Endothelial cell (in vitro differentiated cells): ENCODE results near the gene GDPD1. TPM values are rescaled to one million over a fixed set of nuclear protein-coding genes. Genes with fewer than 3 reads are reported as not detected.
"Not testable (repeated sequence)": the region's sequence is repeated elsewhere in the genome, so short reads cannot be mapped to it uniquely, and the experiment has no call there.

Experiments
- DNase-seq: peaks from one replicate; pipeline ENCODE4 v3.0.0; 2021; ENCODE audit warnings: low spot score
- H3K27ac Mint-ChIP-seq: one replicate; pipeline ENCODE4 v1.8.0; 2021; ENCODE audit warnings: mixed read lengths, inconsistent platforms; ENCODE audit not compliant: unreplicated experiment
- H3K27me3 Mint-ChIP-seq: one replicate; pipeline ENCODE4 v1.8.0; 2021; ENCODE audit warnings: mild to moderate bottlenecking, moderate library complexity, mixed read lengths, inconsistent platforms; ENCODE audit not compliant: unreplicated experiment
- H3K36me3 Mint-ChIP-seq: one replicate; pipeline ENCODE4 v1.8.0; 2021; ENCODE audit warnings: mild to moderate bottlenecking, low read depth, mixed read lengths, inconsistent platforms; ENCODE audit not compliant: unreplicated experiment
- H3K4me1 Mint-ChIP-seq: one replicate; pipeline ENCODE4 v1.8.0; 2021; ENCODE audit warnings: mild to moderate bottlenecking, mixed read lengths, inconsistent platforms; ENCODE audit not compliant: unreplicated experiment
- H3K4me3 Mint-ChIP-seq: one replicate; pipeline ENCODE4 v1.8.0; 2021; ENCODE audit warnings: mild to moderate bottlenecking, mixed read lengths, inconsistent platforms; ENCODE audit not compliant: unreplicated experiment
- H3K9me3 Mint-ChIP-seq: one replicate; pipeline ENCODE4 v1.8.0; 2021; ENCODE audit warnings: mixed read lengths, inconsistent platforms; ENCODE audit not compliant: unreplicated experiment
- total RNA-seq: library from RNA; stranded (reverse); fragmentation: NEBNext Ultra II Directional; extraction: Animal tissue kit (Norgen Biotek cat#: 25700); gene quantifications from one replicate; pipeline ENCODE4 v1.2.1, GENCODE V29; 2021; ENCODE audit not compliant: unreplicated experiment
- TF ChIP-seq, protein P1 (sequence below): fragments of 200-600 bp; sonication (generic); IDR thresholded peaks from one replicate; pipeline ENCODE4 v1.5.0; 2021; ENCODE audit warnings: antibody characterized with exemption; ENCODE audit not compliant: unreplicated experiment

The GDPD1 gene
- total RNA-seq, 1 donor from 2014 or later = 3.1 TPM

- H3K4me3 Mint-ChIP-seq = no peak overlapping the region
- TF ChIP-seq, protein P1, sequence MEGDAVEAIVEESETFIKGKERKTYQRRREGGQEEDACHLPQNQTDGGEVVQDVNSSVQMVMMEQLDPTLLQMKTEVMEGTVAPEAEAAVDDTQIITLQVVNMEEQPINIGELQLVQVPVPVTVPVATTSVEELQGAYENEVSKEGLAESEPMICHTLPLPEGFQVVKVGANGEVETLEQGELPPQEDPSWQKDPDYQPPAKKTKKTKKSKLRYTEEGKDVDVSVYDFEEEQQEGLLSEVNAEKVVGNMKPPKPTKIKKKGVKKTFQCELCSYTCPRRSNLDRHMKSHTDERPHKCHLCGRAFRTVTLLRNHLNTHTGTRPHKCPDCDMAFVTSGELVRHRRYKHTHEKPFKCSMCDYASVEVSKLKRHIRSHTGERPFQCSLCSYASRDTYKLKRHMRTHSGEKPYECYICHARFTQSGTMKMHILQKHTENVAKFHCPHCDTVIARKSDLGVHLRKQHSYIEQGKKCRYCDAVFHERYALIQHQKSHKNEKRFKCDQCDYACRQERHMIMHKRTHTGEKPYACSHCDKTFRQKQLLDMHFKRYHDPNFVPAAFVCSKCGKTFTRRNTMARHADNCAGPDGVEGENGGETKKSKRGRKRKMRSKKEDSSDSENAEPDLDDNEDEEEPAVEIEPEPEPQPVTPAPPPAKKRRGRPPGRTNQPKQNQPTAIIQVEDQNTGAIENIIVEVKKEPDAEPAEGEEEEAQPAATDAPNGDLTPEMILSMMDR = no peak
- H3K27ac Mint-ChIP-seq = no peak overlapping the region
- no peak for DNase-seq
- no peaks in the 10 kb centered on the region for H3K9me3 Mint-ChIP-seq
- H3K27me3 Mint-ChIP-seq = no peaks in the 10 kb centered on the region
- no peaks in the 10 kb centered on the region for H3K36me3 Mint-ChIP-seq
- H3K4me1 Mint-ChIP-seq = no peaks in the 10 kb centered on the region
Observed at GRCh38 chr17:59299400-59300092, 79.2 kb downstream of the GDPD1 start.

GRCh38 chr17:59300941-59301340, 80.6 kb downstream of the GDPD1 start:
- TF ChIP-seq, protein P1 = no peak
- Mint-ChIP-seq H3K36me3 (no peaks in the 10 kb centered on the region), H3K27ac (no peak overlapping the region), H3K4me1 (no peaks in the 10 kb centered on the region), H3K9me3 (no peaks in the 10 kb centered on the region), H3K27me3 (no peaks in the 10 kb centered on the region), H3K4me3 (no peak overlapping the region)
- no peak for DNase-seq

DNA sequence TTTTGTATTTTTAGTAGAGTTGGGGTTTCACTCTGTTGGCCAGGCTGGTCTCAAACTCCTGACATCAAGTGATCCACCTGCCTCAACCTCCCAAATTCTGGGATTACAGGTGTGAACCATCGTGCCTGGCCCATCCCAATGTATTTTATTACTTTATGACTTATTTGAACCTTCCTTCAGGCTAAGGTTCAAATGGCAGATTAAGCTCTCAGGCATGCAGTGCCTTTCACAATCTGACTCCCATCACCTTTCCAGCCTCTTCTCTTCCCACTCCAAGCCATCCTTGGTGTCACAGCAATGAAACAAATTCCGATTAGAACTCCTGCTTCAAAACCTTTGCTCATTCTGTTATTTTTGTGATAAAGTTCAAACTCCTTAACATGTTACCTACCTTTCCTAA, 84.5 kb downstream of the GDPD1 start:
- Mint-ChIP-seq H3K27ac (no peak overlapping the region), H3K9me3 (no peaks in the 10 kb centered on the region), H3K27me3 (no peaks in the 10 kb centered on the region), H3K4me3 (no peak overlapping the region), H3K36me3 (no peaks in the 10 kb centered on the region), H3K4me1 (no peaks in the 10 kb centered on the region)
- DNase-seq = no peak
- TF ChIP-seq, protein P1 = no peak

GRCh38 chr17:59310263-59310920, 90.1 kb downstream of the GDPD1 start:
- no peaks in the 10 kb centered on the region for H3K27me3 Mint-ChIP-seq
- no peaks in the 10 kb centered on the region for H3K4me1 Mint-ChIP-seq
- no peak overlapping the region for H3K4me3 Mint-ChIP-seq
- H3K9me3 Mint-ChIP-seq = no peaks in the 10 kb centered on the region
- no peak for DNase-seq
- H3K36me3 Mint-ChIP-seq = no peaks in the 10 kb centered on the region
- TF ChIP-seq, protein P1 = no peak
- no peak overlapping the region for H3K27ac Mint-ChIP-seq

GRCh38 chr17:59311051-59311468, 90.7 kb downstream of the GDPD1 start:
- Mint-ChIP-seq H3K4me1 (no peaks in the 10 kb centered on the region), H3K27ac (no peak overlapping the region)

DNA sequence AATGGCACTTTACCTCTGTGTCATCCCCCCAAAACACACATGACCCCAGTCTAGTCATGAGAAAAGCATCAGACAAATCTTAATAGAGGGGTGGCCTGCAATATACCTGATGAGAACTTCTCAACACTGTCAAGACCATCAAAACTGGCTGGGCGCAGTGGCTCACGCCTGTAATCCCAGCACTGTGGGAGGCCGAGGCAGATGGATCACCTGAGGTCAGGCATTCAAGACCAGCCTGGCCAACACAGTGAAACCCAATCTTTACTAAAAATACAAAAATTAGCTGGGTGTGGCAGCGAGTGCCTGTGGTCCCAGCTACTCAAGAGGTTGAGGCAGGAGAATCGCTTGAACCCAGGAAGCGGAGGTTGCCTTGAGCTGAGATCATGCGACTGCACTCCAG, 91.2 kb downstream of the GDPD1 start:
- H3K36me3 Mint-ChIP-seq, DNase-seq, H3K9me3 Mint-ChIP-seq, H3K27me3 Mint-ChIP-seq, H3K27ac Mint-ChIP-seq, H3K4me1 Mint-ChIP-seq, H3K4me3 Mint-ChIP-seq: not testable (repeated sequence)

More at GRCh38 chr17:59311051-59311468, 90.7 kb downstream of the GDPD1 start:
- H3K9me3 Mint-ChIP-seq = no peaks in the 10 kb centered on the region
- H3K36me3 Mint-ChIP-seq = no peaks in the 10 kb centered on the region
- peak; percentile 43 for DNase-seq
- H3K27me3 Mint-ChIP-seq = no peaks in the 10 kb centered on the region
- no peak overlapping the region for H3K4me3 Mint-ChIP-seq
- TF ChIP-seq, protein P1 = peak; percentile 67
